IMR-90 (cell line): Measurements from ENCODE around the gene LPAR5. TPM values are rescaled to one million over a fixed set of nuclear protein-coding genes. Genes with fewer than 3 reads are reported as not detected.

Source experiments
- ATAC-seq: fragments of 200-7000 bp; cut with Tn5 transposase; 2 replicates; pipeline ENCODE4 v1.9.1; 2020; ENCODE audit warnings: low read depth, mild to moderate bottlenecking, moderate library complexity
- BruUV-seq: library from RNA; stranded (reverse); fragments of 400-500 nt; replicated peaks from 2 replicates; lab custom pipeline; 2021; lab: Mats Ljungman, UMichigan
- CTCF ChIA-PET: fragments of 300-600 bp; formaldehyde crosslinking; extraction: SDS; loops from one replicate; lab custom pipeline; 2021; ENCODE audit warnings: antibody characterized with exemption; lab: Yijun Ruan, JAX
- POLR2A ChIA-PET: fragments of 300-600 bp; sonication (Branson Sonifier 250); formaldehyde crosslinking; loops from one replicate; lab custom pipeline; 2022; ENCODE audit warnings: antibody characterized with exemption; ENCODE audit not compliant: unreplicated experiment; lab: Charles Lee
- DNase-seq: peaks from one replicate; pipeline ENCODE4 v3.0.0; 2013
- H2AFZ ChIP-seq: replicated peaks from 2 replicates; pipeline ENCODE3; 2013; ENCODE audit warnings: low read length, mild to moderate bottlenecking; ENCODE audit not compliant: poor library complexity
- H2AK5ac ChIP-seq: 2 replicates; pipeline ENCODE4 v1.6.1; 2013; ENCODE audit warnings: low read depth, low read length, inconsistent platforms
- H2AK9ac ChIP-seq: replicated peaks from 2 replicates; pipeline ENCODE3; 2013; ENCODE audit warnings: mild to moderate bottlenecking, low read depth, low read length, moderate library complexity; ENCODE audit not compliant: poor library complexity
- H2BK120ac ChIP-seq: 2 replicates; pipeline ENCODE4 v1.6.1; 2013; ENCODE audit warnings: low read depth, low read length, inconsistent platforms
- H2BK15ac ChIP-seq: 3 replicates; pipeline ENCODE4 v1.6.1; 2013; ENCODE audit warnings: low read depth, low read length, inconsistent platforms
- H2BK20ac ChIP-seq: 2 replicates; pipeline ENCODE4 v1.6.1; 2013; ENCODE audit warnings: low read depth, mild to moderate bottlenecking, inconsistent platforms, low read length, moderate library complexity
- H2BK5ac ChIP-seq: 2 replicates; pipeline ENCODE4 v1.6.1; 2013; ENCODE audit warnings: mild to moderate bottlenecking, low read depth, low read length, inconsistent platforms; ENCODE audit not compliant: poor library complexity, severe bottlenecking
- H3K14ac ChIP-seq: replicated peaks from 2 replicates; pipeline ENCODE4 v1.6.1; 2013; ENCODE audit warnings: low read depth, low read length, inconsistent platforms
- H3K18ac ChIP-seq: 2 replicates; pipeline ENCODE4 v1.6.1; 2013; ENCODE audit warnings: low read depth, low read length, control low read depth
- H3K23ac ChIP-seq: 2 replicates; pipeline ENCODE4 v1.6.1; 2013; ENCODE audit warnings: low read depth, low read length, inconsistent platforms
- H3K27ac ChIP-seq: 2 replicates; pipeline ENCODE4 v1.5.1; 2013; ENCODE audit warnings: mild to moderate bottlenecking, control low read depth, low read length; ENCODE audit not compliant: insufficient read depth
- H3K27me3 ChIP-seq: 2 replicates; pipeline ENCODE4 v1.6.1; 2013; ENCODE audit warnings: low read length; ENCODE audit not compliant: control insufficient read depth, insufficient read depth
- H3K36me3 ChIP-seq: 2 replicates; pipeline ENCODE4 v1.6.1; 2013; ENCODE audit warnings: low read length, mixed read lengths; ENCODE audit not compliant: control insufficient read depth, insufficient read depth
- H3K4ac ChIP-seq: 2 replicates; pipeline ENCODE4 v1.6.1; 2013; ENCODE audit warnings: low read depth, low read length, inconsistent platforms
- H3K4me1 ChIP-seq: 2 replicates; pipeline ENCODE4 v1.6.1; 2013; ENCODE audit warnings: low read length, mixed read lengths; ENCODE audit not compliant: control insufficient read depth, insufficient read depth
- H3K4me2 ChIP-seq: 2 replicates; pipeline ENCODE4 v1.6.1; 2013; ENCODE audit warnings: low read depth, mild to moderate bottlenecking, control low read depth, low read length, moderate library complexity
- H3K4me3 ChIP-seq: 2 replicates; pipeline ENCODE4 v1.5.1; 2013; ENCODE audit warnings: low read depth, mild to moderate bottlenecking, control low read depth, low read length, moderate library complexity; ENCODE audit not compliant: insufficient read depth
- H3K56ac ChIP-seq: 2 replicates; pipeline ENCODE4 v1.6.1; 2013; ENCODE audit warnings: low read length, inconsistent platforms; ENCODE audit not compliant: insufficient read depth; ENCODE audit errors: extremely low read depth
- H3K79me1 ChIP-seq, 2 experiments: 2 replicates each; pipeline ENCODE4 v1.6.1; 2013; ENCODE audit warnings: low read length in 2 of 2, inconsistent platforms in 1 of 2, low read depth in 1 of 2
- H3K9ac ChIP-seq: 2 replicates; pipeline ENCODE4 v1.6.1; 2013; ENCODE audit warnings: low read depth, low read length, control low read depth
- H3K9me1 ChIP-seq: 2 replicates; pipeline ENCODE4 v1.6.1; 2013; ENCODE audit warnings: low read length, inconsistent platforms; ENCODE audit not compliant: insufficient read depth
- H3K9me3 ChIP-seq: 2 replicates; pipeline ENCODE4 v1.6.1; 2013; ENCODE audit warnings: low read length; ENCODE audit not compliant: control insufficient read depth, insufficient read depth
- H4K20me1 ChIP-seq: 2 replicates; pipeline ENCODE4 v1.6.1; 2013; ENCODE audit warnings: low read length, inconsistent platforms; ENCODE audit not compliant: insufficient read depth
- H4K5ac ChIP-seq: 2 replicates; pipeline ENCODE4 v1.6.1; 2013; ENCODE audit warnings: mild to moderate bottlenecking, low read depth, low read length, control low read depth
- H4K8ac ChIP-seq, 2 experiments: 2 replicates each; pipeline ENCODE4 v1.6.1; 2013; ENCODE audit warnings: low read depth in 2 of 2, low read length in 2 of 2, control low read depth in 1 of 2, inconsistent platforms in 1 of 2
- H4K91ac ChIP-seq: 2 replicates; pipeline ENCODE4 v1.6.1; 2013; ENCODE audit warnings: low read depth, low read length, inconsistent platforms; ENCODE audit not compliant: insufficient read depth
- MAFK ChIP-seq: IDR thresholded peaks from 2 replicates; pipeline ENCODE4 v1.6.1; 2012; ENCODE audit warnings: low read depth, low read length, improper control_type of control experiment
- SMC3 ChIP-seq: fragments of 150-350 bp; IDR thresholded peaks from 2 replicates; pipeline ENCODE4 v1.6.1; 2016; ENCODE audit warnings: low read depth, mild to moderate bottlenecking, antibody characterized with exemption, low read length, moderate library complexity
- WGBS, 2 experiments: methylation state at CpG; one replicate each; pipeline versions ENCODE4 v1.1.5 to v1.1.7; 2013; ENCODE audit warnings: missing lambda C conversion rate in 2 of 2; ENCODE audit not compliant: insufficient read length in 1 of 2; ENCODE audit errors: extremely low coverage in 2 of 2; 5-methylcytosine and 5-hydroxymethylcytosine counted together
- dilution Hi-C: fragments of 300-500 bp; cut with HindIII; formaldehyde crosslinking; loops from one replicate; pipeline ENCODE4 v1.14.3; 2018; ENCODE audit warnings: low sequenced_read_pairs; ENCODE audit not compliant: unreplicated experiment
- in situ Hi-C: fragments of 300-500 bp; cut with MboI; formaldehyde crosslinking; loops from 3 replicates; pipeline ENCODE4 v1.14.3; 2019; ENCODE audit warnings: low sequenced_read_pairs, inconsistent platforms, mixed read lengths
- intact Hi-C: fragments of 100-400 bp; cut with micrococcal nuclease; formaldehyde crosslinking; loops from 2 replicates; pipeline ENCODE4 v1.10.0; 2022
- polyA plus RNA-seq, 3 experiments: library from polyadenylated mRNA; depleted of rRNA; stranded (reverse); fragments of >200 nt; gene quantifications; 2 replicates each; pipeline ENCODE4 v1.2.3, GENCODE V29; 2012; ENCODE audit warnings: low replicate concordance in 1 of 3
- total RNA-seq: library from RNA; depleted of rRNA; stranded (reverse); fragments of >200 nt; gene quantifications from 2 replicates; pipeline ENCODE4 v1.2.3, GENCODE V29; 2012

LPAR5 gene
- total and polyA plus RNA-seq, 2 of the 4 experiments (the other 2 are of a cell fraction) = not detected

DNA sequence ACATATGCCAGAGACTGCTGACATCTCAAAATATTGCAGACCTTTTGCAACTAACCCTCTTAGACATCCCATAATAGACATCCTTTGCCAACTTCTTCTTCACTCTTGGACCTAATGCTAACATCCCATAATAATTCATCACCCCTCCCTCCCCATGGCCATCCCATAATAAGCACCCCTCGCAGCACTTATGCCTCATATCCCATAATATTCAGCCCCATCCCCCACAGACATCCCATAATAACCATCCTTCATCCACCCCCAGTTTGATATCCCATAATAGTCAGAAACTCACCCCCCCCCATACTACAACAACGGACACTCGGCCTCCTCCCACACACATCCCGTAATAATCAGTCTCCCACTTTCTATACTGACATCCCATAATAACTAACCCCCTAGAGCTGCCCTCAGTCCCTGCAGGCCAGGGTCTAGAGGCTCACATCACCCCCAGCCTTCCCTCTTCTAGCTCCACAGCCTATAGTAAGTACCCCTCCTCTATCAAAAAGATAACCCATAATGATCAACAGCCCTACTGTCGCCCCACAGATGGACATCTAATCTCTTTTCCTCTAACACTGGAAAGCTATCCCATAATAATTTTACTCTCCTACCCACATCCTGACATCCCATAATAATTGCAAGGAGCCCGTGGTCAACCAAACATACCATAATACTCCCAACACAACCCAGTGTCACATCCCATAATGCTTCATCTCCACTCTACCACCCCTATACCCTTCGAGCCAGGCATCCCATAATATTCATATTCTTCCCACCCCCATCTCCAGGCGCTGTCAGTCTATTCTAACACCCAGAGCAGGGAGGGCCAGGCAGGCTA is 27.8 kb downstream of the LPAR5 start:
- peak overlapping the region; percentile 56 for H2AK5ac ChIP-seq
- H3K14ac ChIP-seq = 0 out of 2 replicates have a peak overlapping the region, but pooled peaks have one; percentile 26
- intact Hi-C loops (loop anchor here (5.0 kb wide), 1 partner anchor 51 kb away; the partner anchor contains the start of gene IFFO1), dilution Hi-C loops (no loop called here), in situ Hi-C loops (no loop called here)
- no peaks in the 10 kb centered on the region for H3K27me3 ChIP-seq
- H3K9ac ChIP-seq = no peak overlapping the region
- BruUV-seq = no TSS peak
- H3K23ac ChIP-seq = no peak overlapping the region
- H3K4me3 ChIP-seq = no peak overlapping the region
- H3K9me1 ChIP-seq = peaks cover 35% of the 10 kb centered on the region
- H4K91ac ChIP-seq = no peak overlapping the region
- no peak overlapping the region for H3K56ac ChIP-seq
- WGBS, 2 experiments = 14% methylated on average over 5 of the region's 8 CpGs; no CpG with 5 or more reads in 1 of the 2 experiments
- no peak overlapping the region for H3K4me2 ChIP-seq
- peak overlapping the region; percentile 59; the same call in 1 of the 2 replicates for H2BK120ac ChIP-seq
- 0 out of 3 replicates have a peak overlapping the region, but pooled peaks have one; percentile 45 for H2BK15ac ChIP-seq
- peaks cover 10% of the 10 kb centered on the region for H3K36me3 ChIP-seq
- H3K27ac ChIP-seq = peak overlapping the region; percentile 44
- peak overlapping the region; percentile 36; the same call in 1 of the 2 replicates for H4K5ac ChIP-seq
- H2BK20ac ChIP-seq = 0 out of 2 replicates have a peak overlapping the region, but pooled peaks have one; percentile 14
- TF ChIP-seq SMC3 (no peak), MAFK (peak; percentile 47)
- H3K18ac ChIP-seq = no peak overlapping the region
- H3K4me1 ChIP-seq = peaks cover 23% of the 10 kb centered on the region
- ATAC-seq = no peak
- ChIA-PET POLR2A (no interaction called here), CTCF (no interaction called here)
- peak; percentile 25 for DNase-seq
- peak overlapping the region; percentile 22 for H2AK9ac ChIP-seq
- H2AFZ ChIP-seq = peak overlapping the region; percentile 63
- peaks cover 35% of the 10 kb centered on the region for H4K20me1 ChIP-seq
- H3K4ac ChIP-seq = peak overlapping the region; percentile 33
- peak overlapping the region; percentile 77 for H2BK5ac ChIP-seq
- no peaks in the 10 kb centered on the region for H3K9me3 ChIP-seq
- H3K79me1 ChIP-seq = peaks cover 12 to 41% of the 10 kb centered on the region in 2 experiments
- H4K8ac ChIP-seq = peak overlapping the region in 1 of 2 experiments; percentile 70; a peak in 3 of 4 replicates
